Activated CD8-positive, alpha-beta memory T cell treated with anti-CD3 and anti-CD28 coated beads, Interleukin-2, amount 50 U/mL, for 48 hours (primary cell): ENCODE data around the gene TGFBR3L.
A peak's percentile ranks its signal among the peaks of the same experiment; 100 is the strongest.
"Not testable (repeated sequence)": the region's sequence is repeated elsewhere in the genome, so short reads cannot be mapped to it uniquely, and the experiment has no call there.

Experiments
- DNase-seq: peaks from one replicate; pipeline ENCODE4 v3.0.0-alpha.2; 2020

The TGFBR3L gene

GRCh38 chr19:7930765-7931164 lies 16.1 kb downstream of the TGFBR3L start:
- DNase-seq: no peak

- DNase-seq: no peak
Observed at GRCh38 chr19:7931221-7932061, 16.8 kb downstream of the TGFBR3L start.

GRCh38 chr19:7932276-7932929 lies 17.8 kb downstream of the TGFBR3L start:
- no peak for DNase-seq

GRCh38 chr19:7932930-7933300 lies 18.3 kb downstream of the TGFBR3L start:
- DNase-seq: no peak

DNA sequence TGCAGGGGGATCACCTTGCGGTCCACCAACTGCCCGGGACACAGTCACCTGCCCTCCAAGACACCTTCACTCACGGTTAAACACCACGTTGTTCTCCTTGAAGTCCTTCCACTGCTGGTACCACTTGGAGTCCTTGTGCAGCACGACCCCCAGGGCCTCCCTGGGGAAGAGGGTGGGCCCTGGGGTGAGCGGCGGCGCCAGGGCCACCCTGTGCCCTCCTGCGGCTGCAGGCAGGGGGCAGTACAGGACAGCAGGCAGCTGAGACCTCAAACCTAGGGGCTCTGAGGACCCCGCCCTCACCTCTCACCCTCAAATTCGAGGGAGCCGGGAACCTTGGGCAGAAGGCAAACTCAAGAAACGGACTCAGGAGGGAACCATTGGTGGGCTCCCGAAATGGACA lies 18.8 kb downstream of the TGFBR3L start:
- no peak for DNase-seq

- no peak for DNase-seq
Observed at GRCh38 chr19:7933828-7934725, 19.4 kb downstream of the TGFBR3L start.

DNA sequence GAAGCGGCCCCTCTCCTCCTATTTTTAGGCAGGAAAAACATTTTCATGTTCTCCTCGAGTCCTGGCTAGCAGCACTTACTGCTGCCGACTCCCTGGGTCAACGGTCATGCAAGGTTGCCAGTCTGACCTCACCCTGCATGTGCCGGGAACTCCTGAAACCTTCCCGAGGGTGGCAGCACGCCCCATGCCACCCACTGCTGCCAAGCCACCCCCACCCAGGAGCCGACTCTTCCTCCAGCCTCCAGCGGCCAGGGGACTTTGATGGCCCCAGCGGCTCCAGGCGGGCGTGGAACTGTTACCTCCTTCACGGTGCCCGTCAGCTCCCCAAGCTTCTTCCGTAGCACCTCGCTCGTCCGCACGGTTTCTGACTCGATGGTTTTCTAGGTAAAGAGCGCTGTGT lies 20.1 kb downstream of the TGFBR3L start:
- DNase-seq: no peak

DNA sequence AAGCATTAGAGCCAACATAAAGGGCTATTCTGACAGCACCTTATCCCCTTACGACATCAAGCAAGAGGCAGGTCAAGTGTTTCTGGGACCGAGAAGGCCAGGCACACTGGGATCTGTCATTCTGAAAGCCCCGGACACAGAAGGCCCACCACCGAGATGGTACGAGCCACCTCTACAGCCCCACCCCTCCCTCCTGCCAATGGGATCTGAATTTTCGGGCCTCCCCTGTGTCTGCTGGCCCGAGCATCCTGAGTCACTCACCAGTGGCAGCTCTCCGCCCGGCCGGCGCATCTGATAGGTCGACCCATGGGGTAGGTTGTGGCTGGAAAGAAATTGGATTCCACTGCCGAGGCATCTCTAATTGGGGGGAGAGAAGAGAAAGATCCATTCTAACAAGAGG lies 26.2 kb downstream of the TGFBR3L start:
- DNase-seq: no peak

GRCh38 chr19:7941895-7942596 lies 27.4 kb downstream of the TGFBR3L start:
- DNase-seq: no peak

GRCh38 chr19:7942981-7943443 lies 28.4 kb downstream of the TGFBR3L start:
- DNase-seq: no peak

DNA sequence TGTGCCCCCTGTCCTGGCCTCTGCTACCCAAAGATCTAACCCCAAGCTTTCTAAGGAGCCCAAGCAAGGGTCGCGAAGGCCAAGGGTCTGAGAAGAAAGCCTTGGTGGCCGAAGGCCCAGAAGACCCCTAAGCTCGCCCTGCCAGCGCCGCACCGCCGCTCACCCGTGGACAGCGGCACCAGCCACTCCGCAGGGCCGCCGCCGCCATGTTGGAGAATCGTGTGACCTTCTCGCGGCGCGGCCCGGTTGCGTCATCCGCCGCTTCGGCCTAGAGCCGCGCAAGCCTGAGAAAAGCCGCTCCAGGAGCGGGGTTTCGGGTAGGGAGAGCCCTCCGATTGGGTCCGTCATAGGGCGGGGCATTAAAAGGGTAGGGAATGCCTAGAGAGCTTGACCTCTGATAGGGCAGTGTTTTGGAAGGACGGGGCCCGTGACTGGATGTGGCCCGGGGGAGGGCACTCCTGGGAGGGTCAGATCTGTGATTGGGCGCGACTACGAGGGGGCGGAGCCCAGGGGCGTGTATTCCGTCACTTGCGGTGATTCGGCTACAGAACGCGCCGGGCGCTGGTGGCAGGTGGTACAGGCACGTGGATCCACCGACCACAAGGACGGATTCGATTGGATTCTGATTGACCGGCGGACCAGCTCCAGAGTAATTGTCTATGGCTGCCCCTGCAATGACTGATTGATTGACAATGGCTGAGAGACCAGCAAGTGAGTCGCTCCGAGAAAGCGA lies 29.0 kb downstream of the TGFBR3L start, which contains the start of gene TIMM44:
Gene TIMM44, minus strand, starts transcription at position 223 of the 733 bp plus-strand sequence. Its CDS starts 15 bp downstream, at position 208.
- DNase-seq: peak; percentile 97

DNA sequence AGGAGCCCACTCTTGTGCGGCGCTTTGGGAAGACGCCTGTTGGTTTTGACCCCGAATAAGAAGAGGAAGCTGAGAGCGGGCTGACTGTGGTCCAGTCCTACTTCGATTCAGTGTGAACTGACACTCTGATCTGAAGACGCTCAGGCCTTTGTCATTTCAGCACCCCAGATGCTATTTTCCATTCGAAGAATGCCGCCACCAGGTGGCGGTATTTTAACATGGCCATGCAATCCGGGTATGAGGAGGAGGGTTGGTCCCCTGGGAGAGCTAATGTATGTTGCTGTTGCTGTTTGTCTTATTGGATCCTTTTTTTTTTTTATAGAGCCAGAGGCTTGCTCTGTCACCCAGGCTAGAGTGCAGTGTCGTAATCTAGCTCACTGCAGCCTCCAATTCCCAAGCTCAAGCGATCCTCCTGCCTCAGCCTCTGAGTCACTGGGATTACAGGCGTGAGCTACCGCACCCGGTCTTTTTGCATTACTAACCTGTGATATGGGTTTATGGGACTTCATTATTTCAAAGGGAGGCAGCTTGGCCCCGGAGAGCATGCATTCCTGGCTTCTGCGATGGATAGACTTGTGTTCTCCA lies 29.6 kb downstream of the TGFBR3L start:
- DNase-seq: peak; percentile 94

GRCh38 chr19:7947939-7948338 lies 33.3 kb downstream of the TGFBR3L start:
- DNase-seq: no peak

GRCh38 chr19:7953060-7953459 lies 38.4 kb downstream of the TGFBR3L start:
- no peak for DNase-seq

- DNase-seq: no peak
Observed at GRCh38 chr19:7953576-7953975, 38.9 kb downstream of the TGFBR3L start.

DNA sequence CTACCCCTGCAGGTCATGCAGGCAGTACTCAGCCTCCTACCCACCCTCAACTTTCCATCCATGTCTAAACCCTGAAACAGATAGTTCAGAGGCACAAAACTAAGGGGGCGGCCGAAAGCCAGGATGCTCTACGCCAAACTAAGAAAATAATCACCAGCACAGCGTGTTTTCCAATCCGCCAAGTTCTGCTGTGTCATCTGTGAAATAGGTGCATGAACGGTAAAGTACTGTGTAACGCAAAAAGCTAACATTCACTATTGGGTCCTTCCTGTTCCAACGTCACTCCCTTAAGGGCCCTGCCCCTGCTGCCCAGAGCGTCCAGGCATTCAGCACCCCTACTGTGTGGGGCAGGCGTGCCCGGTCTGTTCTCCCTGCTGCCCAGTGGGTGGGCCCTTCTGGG lies 41.1 kb downstream of the TGFBR3L start:
- DNase-seq: no peak

GRCh38 chr19:7959211-7959610 lies 44.6 kb downstream of the TGFBR3L start:
- DNase-seq: no peak

DNA sequence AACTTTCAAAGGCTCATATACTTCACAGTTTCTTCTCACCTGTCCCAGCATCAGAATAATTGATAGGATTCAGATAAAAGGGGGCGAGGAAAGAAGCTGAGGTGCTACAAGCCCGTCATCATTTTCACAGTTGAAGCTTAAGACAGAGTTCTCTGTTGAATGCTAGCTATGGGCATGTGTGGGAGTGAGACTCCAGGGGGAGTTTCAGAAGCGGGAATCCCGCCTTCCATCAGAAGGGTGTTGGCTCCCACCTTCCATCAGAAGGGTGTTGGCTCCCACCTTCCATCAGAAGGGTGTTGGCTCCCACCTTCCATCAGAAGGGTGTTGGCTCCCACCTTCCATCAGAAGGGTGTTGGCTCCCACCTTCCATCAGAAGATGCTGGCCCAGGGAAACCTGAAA lies 46.5 kb downstream of the TGFBR3L start:
- DNase-seq: not testable (repeated sequence)

DNA sequence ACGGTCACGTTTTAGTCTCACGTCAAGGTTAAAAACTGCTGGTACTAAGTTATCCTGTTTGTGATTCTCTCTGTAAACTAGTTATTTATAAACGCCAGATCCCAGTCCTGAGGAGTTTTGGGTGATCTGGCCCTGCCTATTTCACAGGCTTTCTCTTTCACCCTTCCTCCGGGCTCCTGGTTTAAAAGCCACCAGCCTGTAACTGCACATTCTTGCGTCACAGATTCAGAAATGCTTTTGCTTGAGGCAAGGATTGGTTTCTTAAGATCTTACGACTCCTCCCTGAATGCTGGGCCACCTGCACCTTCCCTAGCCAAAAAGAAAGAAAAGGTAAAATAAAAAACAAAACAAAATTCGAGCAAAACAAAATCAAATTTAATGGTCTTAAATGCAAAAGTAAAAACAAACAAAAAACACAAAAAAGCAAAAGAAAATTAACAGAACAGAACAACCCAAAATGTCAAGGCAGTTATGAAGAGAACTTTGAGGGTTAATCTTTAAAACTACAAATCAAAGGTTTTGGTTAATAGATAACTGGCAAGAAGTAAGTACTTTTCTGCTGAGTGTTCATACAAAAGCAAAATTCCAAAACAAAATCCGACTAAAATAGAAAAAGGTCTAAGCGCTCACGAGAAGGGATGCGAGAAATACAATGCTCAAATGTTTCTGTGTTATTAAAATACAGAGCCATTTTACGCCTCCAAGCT lies 47.4 kb downstream of the TGFBR3L start:
- DNase-seq: no peak

DNA sequence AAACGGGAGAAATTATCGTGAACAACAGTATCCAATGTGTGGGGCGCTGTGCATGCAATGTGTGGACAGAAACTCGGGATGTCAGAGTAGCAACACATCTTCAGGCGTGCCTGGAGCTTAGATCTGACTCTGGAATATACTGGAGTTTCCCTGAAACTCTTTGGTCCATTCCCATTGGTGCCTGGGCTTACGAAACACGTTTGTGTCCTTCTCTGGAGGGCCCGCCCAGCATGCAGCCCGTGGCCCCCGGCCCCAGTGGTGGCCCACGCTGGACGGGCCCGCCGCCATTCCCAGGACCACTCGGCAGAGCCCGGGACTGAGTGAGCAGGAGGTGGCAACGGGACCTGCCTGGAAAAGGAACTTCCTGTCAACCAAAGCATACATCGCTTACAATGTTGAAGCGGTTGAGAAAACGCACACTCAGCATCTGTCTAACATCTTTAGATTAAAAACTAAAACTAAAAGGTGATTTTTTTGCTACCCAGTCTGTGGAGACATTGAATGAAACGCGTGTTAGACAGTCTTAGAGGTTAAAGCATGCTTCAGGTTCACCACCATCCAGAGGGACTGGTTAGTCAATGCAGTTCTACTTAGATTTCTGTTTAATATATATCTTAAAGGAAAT lies 48.1 kb downstream of the TGFBR3L start:
- no peak for DNase-seq
